HG02970 (cell line): ENCODE data around the gene HOMEZ.

Source experiments
- ATAC-seq: cut with Tn5 transposase; IDR thresholded peaks from one replicate; pipeline ENCODE4 v1.9.1; 2021; ENCODE audit warnings: mild to moderate bottlenecking, moderate library complexity, moderate number of reproducible peaks; ENCODE audit not compliant: unreplicated experiment, low FRiP score

Gene HOMEZ

DNA sequence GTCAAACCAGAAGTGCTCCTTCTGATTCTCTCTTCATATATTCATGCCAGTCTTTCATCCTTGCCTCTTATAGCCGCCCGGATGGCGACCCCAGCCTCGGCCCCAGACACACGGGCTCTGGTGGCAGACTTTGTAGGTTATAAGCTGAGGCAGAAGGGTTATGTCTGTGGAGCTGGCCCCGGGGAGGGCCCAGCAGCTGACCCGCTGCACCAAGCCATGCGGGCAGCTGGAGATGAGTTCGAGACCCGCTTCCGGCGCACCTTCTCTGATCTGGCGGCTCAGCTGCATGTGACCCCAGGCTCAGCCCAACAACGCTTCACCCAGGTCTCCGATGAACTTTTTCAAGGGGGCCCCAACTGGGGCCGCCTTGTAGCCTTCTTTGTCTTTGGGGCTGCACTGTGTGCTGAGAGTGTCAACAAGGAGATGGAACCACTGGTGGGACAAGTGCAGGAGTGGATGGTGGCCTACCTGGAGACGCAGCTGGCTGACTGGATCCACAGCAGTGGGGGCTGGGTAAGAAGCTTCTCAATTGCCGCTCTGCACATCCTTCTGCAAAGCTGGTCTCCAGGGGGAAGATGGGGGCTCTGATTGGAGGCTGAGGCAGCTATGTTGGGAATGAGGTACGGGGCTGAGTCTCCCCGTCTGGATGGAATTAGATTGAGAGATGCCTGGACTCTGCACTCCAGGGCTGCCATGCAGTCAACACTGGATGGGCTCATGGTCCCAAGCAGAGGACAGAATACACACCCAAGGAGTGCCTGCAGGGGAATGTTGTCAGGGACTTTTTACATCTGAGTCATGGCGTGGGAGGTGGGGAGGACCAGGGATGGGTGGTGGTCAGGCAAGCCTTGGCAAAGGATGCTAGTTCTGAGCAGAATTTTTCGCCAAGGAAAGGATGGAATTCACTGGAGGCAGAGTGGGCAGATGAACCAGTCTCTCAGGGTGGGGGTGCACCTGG is 22.0 kb upstream of the HOMEZ start:
- ATAC-seq = no peak

DNA sequence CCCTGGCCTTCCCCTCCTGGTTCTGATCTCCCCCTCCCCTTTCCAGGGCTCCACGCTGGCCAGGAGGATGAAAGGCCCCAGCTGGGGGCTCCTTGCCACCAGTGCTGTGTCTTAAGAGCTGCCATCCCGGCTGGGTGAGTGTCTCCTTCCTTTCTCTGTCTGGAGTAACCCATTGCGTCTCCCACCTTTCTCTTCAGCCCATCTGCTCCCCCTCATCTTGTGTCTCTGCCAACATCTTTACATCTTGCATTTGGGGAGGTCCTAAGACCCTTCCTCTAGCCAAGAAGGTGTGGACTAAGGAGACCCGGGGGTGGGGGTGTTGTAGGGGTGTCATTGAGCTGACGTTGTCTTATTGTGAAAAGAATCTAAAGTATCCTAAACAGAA is 21.2 kb upstream of the HOMEZ start:
- ATAC-seq = no peak

DNA sequence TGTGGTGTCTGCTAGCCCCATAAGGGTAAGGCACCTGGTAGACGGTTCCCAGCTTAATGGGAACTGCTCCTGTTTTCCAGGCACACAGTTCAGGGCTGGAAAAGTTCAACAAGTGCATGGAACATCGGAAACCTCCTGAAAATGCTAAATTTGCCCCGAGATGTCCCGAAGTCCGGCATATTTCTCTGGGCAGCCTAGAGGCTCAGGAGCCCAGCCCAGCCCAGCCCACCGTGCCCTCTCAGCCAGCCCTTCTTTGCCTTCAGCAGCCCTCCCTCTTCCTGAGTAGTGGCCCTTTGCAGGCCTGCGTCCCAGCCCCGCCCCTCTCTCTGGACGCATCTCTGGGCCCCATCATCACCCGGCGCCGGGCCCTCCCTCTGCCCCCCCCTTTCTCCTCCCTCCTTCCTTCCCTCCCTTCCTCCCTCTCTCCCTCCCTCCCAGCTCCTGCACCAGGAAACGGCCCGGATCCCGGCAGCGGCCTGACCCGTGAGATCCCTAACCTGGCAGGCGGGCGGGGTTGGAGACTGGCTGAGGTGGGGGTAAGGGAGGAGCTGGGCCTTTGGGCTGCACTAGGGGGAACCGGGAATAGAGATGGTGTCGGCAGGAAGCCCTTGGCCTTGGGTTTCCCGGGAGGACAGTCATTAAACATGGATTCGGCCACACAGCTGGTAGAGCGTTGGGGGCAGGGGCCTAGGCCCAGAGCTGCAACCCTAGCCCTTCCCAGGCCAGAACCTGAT is 20.6 kb upstream of the HOMEZ start, which contains the start of gene BCL2L2:
Gene BCL2L2, plus strand, starts transcription at position 422 of the 734 bp plus-strand sequence. CDS start 935 bp downstream, outside the sequence.
- ATAC-seq = no peak

DNA sequence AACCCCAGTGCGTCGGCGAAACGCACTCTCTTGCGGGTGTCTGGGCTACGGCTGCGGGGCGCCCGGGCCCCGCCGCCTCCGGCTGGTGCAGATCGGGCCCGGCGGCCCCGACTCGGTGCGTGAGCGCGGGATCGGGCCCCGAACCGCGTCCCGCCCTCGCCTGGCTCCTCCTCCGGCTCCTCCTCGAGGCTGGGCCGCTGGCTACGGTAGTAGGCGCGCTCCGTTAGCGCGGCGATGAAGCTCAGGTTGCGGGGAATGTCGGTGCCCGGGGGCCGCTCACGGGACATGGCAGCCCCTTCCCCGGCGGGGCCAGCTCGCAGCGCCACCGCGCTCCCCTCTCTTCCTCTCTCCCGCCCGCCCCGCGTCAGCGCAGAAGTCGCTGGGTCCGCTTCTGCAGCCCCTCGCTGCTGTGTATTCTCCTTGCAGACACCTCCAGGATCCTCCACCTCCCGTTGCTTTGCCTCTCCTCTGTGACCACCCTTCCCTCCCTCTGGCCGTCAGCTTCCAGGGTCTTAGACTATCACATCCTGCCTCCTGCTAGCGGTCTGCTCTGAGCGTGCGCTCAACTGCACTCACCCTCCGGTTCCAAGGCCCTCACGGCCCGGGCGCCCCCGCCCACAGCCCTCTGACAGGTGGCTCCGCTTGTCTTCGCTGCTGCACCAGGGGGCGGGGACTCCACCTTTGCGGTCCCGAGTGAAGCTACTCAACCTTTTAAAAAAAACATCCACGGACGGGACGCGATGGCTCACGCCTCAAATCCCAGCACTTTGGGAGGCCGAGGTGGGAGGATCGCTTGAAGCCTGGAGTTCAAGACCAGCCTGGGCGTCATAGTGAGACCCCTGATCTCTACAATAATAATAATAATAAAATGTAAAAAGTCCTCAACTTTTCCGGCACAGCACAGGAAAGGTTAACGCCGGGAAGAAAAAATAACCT is 16.6 kb upstream of the HOMEZ start, which contains the start of gene PPP1R3E:
Gene PPP1R3E, minus strand, starts transcription at position 570 of the 936 bp plus-strand sequence. Its CDS starts 283 bp downstream, at position 287.
- peak; percentile 24 for ATAC-seq

DNA sequence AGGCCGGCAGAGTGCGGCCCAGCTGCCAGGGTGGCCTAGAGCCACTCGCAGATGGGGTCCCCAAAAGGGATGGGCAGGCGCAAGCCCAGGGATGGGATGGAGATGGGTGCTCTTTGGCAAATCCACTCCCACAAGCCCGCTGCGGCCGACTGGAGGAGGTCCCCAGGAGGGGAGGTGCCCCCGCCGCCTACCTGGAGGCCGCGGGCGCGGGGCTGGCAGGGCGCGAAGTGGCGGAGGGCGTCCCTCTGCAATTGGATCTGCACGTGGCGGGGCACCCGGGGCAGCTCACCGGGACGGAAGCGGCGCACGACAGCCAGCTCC is 16.0 kb upstream of the HOMEZ start:
- ATAC-seq = no peak

DNA sequence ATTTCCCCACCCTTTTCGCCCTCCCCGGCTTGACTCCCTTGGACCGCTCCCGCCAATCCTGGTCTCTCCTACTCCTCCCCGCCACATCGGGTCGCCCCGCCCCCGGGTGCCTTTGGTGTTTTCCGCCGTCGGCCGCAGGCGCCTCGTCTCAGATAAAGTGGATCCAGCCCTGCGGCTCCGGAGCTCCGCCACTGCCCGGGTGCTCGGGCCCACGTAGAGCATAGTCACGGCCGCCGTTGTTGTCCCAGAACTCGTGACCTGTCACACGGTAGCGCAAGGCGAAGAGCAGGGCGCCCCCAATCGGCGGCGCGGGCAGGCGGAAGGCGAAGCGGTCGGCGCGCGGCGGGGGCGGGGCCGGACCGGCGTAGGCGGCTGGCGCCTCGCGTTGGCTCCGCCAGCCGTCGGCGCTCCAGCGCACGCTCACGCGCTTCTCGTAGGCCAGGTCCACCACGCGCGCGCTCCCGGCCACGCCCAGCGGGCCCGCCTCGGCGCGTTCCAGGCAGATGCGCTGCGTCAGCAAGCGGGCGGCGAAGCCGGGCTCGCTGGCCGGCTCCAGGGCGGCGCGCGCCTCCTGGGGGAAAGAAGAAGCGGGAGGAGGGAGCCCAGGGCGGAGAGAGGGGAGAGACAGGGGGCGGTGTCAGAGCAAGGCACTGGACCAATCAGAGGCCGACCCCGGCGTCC is 15.5 kb upstream of the HOMEZ start:
- ATAC-seq = peak; percentile 78

DNA sequence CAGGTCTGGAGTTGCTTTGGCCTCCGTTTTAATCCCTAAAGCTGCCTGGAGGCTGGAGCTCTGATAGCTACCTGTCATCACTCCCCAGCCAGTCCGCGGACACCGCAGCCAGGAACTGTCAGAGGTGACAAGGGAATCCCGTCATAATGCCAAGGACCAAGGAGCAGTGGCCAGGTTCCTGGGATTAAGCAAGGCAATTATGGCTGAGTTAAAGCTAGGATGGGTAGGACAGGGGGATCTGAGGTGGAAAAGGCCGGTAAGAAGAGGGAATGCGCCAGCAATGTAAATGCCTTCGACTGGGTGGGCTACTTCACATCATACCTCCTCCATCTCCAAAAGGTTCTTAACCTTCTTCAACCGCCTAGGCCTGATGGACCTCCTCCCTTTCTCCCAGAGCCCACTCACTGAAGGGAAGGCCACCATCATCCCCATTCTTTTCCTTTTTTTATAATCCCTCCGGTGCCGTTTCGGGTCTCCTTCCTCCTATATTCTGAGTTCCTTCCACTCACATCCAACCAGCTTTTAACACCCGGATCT is 14.8 kb upstream of the HOMEZ start:
- no peak for ATAC-seq

DNA sequence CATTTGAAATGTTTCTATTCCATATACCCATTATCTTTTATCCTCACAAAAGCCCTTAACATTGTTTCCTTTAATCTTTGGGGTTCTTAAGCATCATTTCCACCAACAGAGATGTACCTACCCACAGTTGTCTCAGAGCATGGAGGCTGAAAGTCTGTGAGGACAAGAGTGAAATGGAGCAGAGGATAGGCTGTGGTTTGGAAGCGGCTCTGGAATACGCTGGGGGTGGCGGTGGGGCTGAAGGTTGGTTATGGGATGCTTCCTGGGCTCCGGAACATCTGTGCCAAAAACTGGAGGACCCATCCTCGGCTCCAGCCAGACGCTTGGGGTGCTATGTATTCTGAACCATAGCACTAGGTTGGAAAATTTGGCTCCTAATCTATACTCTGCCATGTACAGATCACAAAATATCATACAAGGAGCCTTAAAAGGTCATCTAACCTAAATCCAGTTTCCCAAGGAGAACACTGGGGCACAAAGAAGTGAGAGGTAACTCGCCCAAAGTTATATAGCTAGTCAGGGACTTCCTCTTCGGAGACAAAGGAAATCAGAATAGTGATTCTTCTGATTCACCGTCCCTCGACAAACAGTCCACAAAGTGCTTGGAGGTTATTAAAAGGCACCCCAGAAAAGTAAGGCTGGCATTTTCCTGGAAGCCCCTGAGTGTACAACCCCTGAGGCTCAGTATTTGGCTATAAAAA is 14.2 kb upstream of the HOMEZ start:
- ATAC-seq = no peak

DNA sequence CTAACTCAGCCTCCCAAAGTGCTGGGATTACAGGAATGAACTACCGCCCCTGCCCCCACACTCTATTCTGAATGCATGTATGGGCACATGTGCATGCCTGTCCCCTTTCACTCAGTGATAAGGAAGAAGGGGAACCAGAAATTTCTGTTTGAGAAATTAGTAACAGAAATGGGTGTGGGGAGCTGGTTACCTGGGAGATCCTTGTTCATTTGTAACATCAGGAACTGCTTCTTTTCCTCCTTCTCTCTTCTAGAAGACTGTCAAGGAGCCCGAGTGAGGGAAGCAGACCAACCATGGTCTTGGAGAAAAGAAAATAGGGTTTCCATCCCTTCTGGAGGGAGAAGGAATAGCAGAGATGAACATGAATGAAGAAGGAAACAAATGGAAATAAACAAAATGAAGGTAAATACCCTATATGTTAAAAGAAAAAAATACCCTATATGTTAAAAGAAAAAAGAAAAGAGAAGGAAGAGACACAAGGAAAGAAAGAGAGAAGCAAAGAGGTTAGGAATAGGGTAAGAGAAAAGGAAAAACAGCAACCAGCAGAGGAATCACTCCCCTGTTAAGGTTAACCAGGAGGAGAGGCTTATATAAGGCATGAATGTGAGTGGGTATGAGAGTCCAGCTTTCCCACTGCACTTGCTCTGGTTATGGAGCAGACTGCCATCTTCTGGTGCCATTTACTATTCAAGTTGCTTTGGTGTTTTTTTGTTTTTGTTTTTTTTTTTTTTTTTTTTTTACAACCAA is 13.5 kb upstream of the HOMEZ start:
- ATAC-seq = no peak

DNA sequence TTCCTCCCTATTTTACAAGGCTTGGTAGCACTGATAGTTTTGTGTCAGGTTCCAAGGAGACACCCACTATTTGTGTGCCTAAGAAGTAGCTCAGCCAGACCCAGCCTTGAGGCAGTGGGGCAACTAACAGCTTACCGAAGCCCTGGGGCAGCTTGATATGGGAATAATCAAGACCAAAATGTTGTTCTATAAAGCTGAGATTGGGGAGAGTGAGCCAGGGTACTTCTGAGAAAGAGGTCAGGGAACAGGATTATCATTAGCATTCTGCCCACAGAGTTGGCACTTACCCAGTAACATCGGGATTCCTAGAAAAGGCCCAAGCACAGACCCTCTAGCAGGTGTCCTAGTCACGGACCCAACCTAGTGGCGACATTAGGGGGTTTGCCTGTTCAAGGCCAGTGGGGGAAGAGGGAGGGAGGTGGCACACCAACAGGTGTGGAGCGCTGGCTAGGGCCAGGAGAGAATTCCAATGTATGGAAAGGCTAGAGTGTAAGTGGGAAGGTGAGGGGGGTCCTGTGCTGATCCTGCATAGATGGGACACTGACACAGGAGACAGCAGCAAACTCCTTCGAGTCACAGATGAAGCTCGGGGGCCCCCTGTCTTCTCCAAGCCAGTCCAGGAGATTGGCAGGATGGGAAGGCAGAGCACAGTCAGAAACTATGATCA is 11.8 kb upstream of the HOMEZ start:
- ATAC-seq = no peak

DNA sequence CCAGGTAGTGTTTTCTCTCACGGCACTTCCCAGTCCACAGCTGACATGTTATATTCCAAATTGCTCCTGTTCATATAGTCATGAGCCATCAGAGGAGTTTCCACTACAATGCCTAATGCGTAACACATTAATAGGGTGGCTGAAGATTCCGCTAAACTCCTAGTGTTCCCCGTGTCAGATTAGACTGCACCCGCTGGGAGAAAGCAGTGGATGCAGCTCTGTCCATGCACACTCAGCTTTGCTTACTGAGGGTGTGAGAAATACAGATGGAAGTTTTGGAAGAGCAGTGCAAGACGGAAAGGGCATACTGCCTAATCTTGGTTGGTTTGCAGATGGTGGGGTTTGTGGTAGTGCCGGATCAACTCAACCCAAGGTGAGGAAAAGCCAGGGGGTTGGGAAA is 11.2 kb upstream of the HOMEZ start:
- ATAC-seq = no peak

DNA sequence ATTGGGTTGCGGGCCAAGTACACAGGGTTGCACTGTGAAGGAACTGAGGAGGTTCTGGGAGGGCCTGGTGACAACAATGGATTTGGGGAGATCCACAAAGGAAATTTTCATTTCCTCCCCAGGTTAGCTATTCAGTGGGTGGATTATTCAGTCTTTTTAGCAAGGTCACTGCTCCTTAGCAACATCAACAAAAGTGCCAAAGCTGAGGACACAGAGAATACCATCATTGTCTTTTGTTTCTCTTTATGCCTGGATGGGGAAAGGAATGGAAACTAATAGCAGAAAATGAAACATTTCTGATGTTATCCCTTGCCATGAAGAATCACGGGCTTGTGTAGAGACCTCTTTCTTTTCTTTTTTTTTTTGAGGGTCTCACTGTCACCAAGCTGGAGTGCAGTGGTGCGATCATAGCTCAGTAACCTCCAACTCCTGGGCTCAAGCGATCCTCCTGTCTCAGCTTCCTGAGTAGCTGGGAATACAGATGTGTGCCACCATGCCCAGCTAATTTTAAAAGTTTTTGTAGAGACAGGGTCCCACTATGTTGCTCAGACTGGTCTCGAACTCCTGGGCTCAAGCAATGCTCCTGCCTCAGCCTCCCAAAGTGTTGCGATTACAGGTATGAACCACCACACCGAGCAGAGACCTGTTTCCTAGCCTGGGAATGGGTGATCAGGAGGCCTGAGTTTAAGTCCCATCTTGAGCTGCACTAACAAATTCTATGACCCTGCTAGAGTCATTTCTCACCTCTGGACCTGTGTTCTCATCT is 10.3 kb upstream of the HOMEZ start:
- ATAC-seq = no peak

DNA sequence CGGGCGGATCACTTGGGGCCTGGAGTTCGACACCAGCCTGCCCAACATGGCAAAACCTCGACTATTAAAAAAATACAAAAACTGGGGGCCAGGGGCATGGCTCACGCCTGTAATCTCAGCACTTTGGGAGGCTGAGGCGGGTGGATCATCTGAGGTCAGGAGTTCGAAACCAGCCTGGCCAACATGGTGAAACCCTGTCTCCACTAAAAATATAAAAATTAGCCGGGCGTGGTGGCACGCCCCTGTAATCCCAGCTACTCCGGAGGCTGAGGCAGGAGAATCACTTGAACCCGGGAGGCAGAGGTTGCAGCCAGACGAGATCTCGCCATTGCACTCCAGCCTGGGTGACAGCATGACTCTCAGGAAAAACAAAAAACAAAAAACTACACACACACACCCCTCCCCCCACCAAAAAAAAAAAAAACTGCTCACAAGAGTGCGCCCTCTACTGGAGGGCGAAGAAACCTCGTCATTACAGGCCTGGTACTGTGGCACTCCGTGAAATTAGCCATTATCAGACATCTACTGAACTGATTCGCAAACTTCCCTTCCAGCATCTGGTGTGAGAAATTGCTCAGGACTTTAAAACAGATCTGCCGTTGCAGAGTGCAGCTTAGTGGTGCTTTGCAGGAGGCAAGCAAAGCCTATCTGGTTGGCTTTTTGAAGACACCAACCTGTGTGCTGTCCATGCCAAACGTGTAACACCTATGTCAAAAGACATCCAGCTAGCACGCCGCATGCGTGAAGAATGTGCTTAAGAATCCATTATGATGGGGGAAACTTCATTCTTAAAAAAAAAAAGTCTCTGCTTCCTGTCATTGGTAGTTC is 9.0 kb upstream of the HOMEZ start:
- no peak for ATAC-seq

DNA sequence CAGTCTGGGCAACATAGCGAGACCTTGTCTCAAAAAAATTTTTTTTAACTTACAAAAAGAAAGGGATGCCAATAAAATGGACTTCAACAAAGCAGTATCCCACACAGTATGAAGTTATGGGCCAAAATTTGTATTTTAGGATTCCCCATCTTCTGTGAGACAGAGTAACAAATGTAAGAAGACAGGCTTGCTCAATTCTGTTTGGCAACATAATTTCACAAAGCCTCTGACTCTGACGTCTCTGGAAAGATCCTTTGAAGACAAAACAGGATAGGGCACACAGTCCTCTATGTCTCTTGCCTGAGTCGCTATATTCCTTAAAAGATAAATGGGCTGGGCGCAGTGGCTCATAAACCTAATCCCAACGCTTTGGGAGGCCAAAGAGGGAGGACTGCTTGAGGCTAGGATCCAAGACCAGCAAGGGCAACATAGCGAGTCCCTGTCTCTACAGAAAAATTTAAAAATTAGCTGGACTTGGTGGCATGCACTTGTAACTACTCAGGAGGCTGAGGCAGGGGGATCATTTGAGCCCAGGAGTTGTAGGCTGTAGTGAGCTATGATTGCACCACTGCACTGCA is 1.1 kb upstream of the HOMEZ start:
- ATAC-seq = no peak

DNA sequence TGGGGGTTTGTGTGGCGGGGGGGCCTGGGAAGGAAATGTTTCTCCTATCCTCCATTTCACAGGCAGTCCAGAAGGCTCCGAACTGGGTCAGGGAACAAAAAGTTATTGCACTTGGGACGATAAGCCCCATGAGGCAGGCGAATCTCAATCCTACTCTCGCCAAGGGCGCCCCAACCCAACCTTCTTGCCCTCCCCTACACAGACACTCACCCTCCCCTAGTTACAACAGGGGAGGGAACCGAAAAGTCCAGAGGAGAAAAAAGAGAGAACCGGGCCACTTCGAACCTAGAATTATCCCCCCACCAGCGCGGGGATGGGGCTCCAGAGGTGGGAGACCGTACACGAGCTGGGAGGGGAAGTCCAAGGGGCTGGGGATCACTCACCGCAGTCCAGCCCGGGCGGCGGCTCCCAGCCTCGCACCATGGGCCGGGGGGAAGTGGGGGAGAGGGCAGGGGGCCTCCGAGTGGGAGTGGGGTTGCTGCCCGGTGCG is 357 bp downstream of the HOMEZ start:
- no peak for ATAC-seq
